ENCODE measurements around the gene PIH1D1. TPM values are rescaled to one million over a fixed set of nuclear protein-coding genes. Genes with fewer than 3 reads are reported as not detected.

The PIH1D1 gene
- total and polyA plus RNA-seq, 2 of the 13 experiments (the other 11 are each of a cell fraction or from before 2014, with no cell fraction given): 110 to 137 TPM

GRCh38 chr19:49490287-49491029 lies 38.8 kb upstream of the PIH1D1 start:
- BruUV-seq (replicated peaks): no TSS peak
- intact Hi-C loops (cut with micrococcal nuclease; ENCODE audit: unreplicated experiment) (no loop called here), in situ Hi-C loops (cut with HindIII; ENCODE audit: extremely low pct_ligation_motif_present, low pct_unique_long_range_greater_than_20kb) (no loop called here)
- H3K4me2 ChIP-seq (ENCODE audit: low read depth, low read length): peak overlapping the region; percentile 90
- peaks cover 36% of the 10 kb centered on the region for H3K4me1 ChIP-seq (ENCODE audit: insufficient read depth, low read length)
- ChIA-PET CTCF (ENCODE audit: low intra/inter-chr PET ratio, low total read pairs) (no interaction called here), POLR2A (interaction anchor here (2.9 kb wide), 1 partner anchor 12 kb away, joined by 14 read pairs; no protein-coding TSS in a partner anchor)
- DNase-seq (ENCODE audit: low spot score) (no peak), ATAC-seq (no peak), FAIRE-seq (no peak)
- WGBS (ENCODE audit: low lambda C conversion rate): 88% methylated on average over 18 of the region's 27 CpGs
- H3K27me3 ChIP-seq (ENCODE audit: control insufficient read depth in 1 of 2, insufficient read depth in 2 of 2, low read length in 2 of 2): peaks cover 0 to 3% of the 10 kb centered on the region in 2 experiments; a peak in 1 of 5 replicates
- peak overlapping the region in 2 of 3 experiments; percentile 93 to 98; a peak in 3 of 6 replicates for H3K4me3 ChIP-seq (replicated peaks in 1 of 3; ENCODE audit: insufficient read depth in 1 of 3, low read depth in 2 of 3, low read length in 3 of 3)
- peaks cover 45% of the 10 kb centered on the region for H4K20me1 ChIP-seq (ENCODE audit: insufficient read depth, low read length)
- H2AFZ ChIP-seq (ENCODE audit: low read length): no peak overlapping the region
- H3K27ac ChIP-seq (ENCODE audit: extremely low read length, insufficient read depth, low read length): peak overlapping the region; percentile 87
- H3K9ac ChIP-seq (ENCODE audit: insufficient read depth, low read depth, low read length): peak overlapping the region; percentile 100
- H3K36me3 ChIP-seq (replicated peaks in 1 of 2; ENCODE audit: control insufficient read depth in 1 of 2, insufficient read depth in 2 of 2, low read length in 2 of 2): peaks cover 19 to 40% of the 10 kb centered on the region in 2 experiments
- peaks cover 40% of the 10 kb centered on the region for H3K79me2 ChIP-seq (ENCODE audit: insufficient read depth, low read length)
- no peaks in the 10 kb centered on the region for H3K9me3 ChIP-seq (ENCODE audit: low read length)
- TF ChIP-seq NFYC (CRISPR knock-in tag; IDR thresholded peaks at IDR 0.05): no peak
- TF ChIP-seq ZNF224 (CRISPR knock-in tag; IDR thresholded peaks at IDR 0.05): no peak
- TF ChIP-seq JUND (CRISPR knock-in tag; IDR thresholded peaks at IDR 0.05): no peak
- peak; percentile 12; the same call in 1 of the 2 replicates for TF ChIP-seq ZBTB33 (CRISPR knock-in tag; IDR thresholded peaks at IDR 0.05)
- 0 out of 2 replicates have a peak, but pooled peaks have one; percentile 26 for TF ChIP-seq SRY (CRISPR knock-in tag; IDR thresholded peaks at IDR 0.05)
- TF ChIP-seq ZC3H4 (CRISPR knock-in tag; IDR thresholded peaks at IDR 0.05; ENCODE audit: borderline replicate concordance): no peak
- no peak for TF ChIP-seq MIXL1 (CRISPR knock-in tag; IDR thresholded peaks at IDR 0.05)
- no peak for TF ChIP-seq GABPB1 (CRISPR knock-in tag; IDR thresholded peaks at IDR 0.05)
- no peak for TF ChIP-seq NCOA1 (CRISPR knock-in tag; IDR thresholded peaks at IDR 0.05)
- TF ChIP-seq ZBTB3 (CRISPR knock-in tag; IDR thresholded peaks at IDR 0.05; ENCODE audit: borderline replicate concordance, low read depth): no peak
- TF ChIP-seq HNRNPL (IDR thresholded peaks at IDR 0.05; ENCODE audit: low read depth, low read length): peak; percentile 31; the same call in 1 of the 2 replicates
- TF ChIP-seq AGO2 (optimal IDR thresholded peaks at IDR 0.05; ENCODE audit: low read depth, low read length): peak; percentile 91
- no peak for TF ChIP-seq ZHX1 (CRISPR knock-in tag; IDR thresholded peaks at IDR 0.05; ENCODE audit: low read depth)
- TF ChIP-seq DNMT3B (CRISPR knock-in tag; conservative IDR thresholded peaks at IDR 0.05): no peak
- TF ChIP-seq HES4 (CRISPR knock-in tag; IDR thresholded peaks at IDR 0.05; ENCODE audit: borderline replicate concordance): no peak
- no peak for TF ChIP-seq TFE3 (CRISPR knock-in tag; IDR thresholded peaks at IDR 0.05)
- TF ChIP-seq TP53 (CRISPR knock-in tag; conservative IDR thresholded peaks at IDR 0.05): no peak
- TF ChIP-seq ZNF784 (CRISPR knock-in tag; IDR thresholded peaks at IDR 0.05; ENCODE audit: borderline replicate concordance): 0 out of 2 replicates have a peak, but pooled peaks have one; percentile 28
